GM19240 (cell line): ENCODE data around the gene G6PD.

ENCODE experiments used
- DNase-seq: peaks from one replicate; pipeline ENCODE4 v3.0.0; 2011; ENCODE audit warnings: low spot score; ENCODE audit not compliant: insufficient read length

Gene G6PD

DNA sequence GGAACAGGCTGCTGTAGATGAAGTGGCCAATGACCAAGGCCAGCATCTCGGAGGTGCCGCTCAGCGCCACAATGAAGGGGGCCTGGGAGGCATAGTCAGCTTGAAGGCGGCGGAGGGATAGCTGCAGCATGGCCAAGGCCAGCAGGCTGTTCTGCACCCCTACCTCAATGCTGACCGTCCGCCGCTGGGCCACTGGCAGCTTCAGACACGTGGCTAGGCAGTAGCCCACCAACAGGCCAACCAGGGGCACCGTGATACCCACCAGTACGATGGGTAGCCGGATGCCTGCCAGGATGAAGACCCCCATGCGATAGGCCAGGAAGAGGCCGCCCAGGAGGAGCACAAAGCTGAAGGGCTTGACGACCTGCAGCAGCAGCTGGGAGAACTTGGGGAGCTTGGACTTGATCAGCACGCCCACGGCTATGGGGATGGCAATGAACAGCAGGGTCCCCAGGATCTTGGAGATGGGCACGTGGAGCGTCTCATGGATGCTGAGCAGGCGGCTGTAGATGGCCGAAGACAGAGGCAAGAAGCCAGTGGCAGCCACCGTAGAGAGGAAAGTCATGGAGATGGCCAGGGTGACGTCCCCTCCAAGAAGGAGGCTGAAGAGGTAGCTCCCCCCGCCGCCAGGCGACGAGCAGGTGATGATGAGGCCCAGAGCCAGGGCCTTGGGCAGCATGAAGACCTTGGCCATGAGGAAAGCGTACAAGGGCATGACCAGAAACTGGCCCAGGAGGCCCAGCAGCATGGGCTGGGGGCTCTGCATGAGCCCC lies 58.9 kb downstream of the G6PD start:
- no peak for DNase-seq

DNA sequence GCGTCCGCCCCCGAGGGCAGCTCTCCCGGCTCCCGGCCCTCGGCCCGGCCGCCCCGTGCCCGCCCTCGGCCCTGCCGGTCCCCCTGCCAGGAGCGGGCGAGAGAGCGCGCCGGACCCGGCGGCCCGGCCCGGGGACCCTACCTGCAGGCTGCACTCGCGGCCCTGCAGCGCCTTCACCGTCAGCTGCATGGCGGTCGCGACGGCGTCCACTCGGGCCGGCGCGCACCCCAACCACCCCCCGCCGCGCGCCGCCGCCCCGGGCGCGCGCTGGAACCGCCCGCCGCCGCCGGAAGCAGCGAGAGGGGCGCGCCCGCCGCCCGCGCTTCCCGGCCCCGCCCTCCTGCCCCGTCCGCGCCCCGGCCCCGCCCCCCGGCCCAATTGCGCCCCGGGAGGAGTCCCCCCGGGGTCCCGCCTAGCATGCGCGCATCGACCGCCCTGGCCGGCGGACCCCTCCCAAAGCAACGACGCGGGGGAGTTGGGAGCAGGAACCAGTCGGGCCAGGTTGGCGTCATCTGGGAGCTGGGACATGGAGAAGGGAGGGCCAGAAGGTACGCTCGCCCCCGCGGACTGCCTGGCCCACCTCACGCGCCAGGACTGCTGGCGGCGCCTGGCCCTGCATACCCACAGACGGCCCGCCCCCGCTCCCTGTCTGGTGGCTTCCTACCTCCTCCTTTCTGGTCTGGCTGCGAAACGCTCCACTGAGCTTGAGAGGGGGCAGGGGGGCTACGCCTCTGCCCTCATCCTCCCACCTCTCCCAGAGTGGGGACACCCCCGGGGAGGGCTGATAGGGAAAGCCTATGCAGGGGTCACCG lies 60.0 kb downstream of the G6PD start, which contains the start of gene UBL4A:
Gene UBL4A, minus strand, starts transcription at position 220 of the 812 bp plus-strand sequence. Its CDS starts 31 bp downstream, at position 189.
- DNase-seq, result no peak

DNA sequence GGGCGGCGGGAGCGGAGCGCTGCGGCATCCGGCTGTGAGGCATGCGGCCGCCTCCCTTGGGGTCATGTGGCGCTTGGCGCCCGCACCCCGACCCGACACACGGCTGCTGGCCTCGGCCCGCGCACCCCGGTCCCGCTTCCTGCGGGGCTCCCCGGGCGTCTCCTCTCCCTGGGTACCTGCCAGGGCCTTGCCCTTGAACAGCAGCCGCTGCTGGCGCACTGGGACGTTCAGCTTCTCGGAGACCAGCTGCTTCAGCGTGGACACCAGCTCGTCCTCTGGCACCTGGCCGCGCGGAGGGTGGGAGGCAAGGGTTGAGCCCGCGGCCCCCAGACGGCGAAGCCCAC lies 60.6 kb downstream of the G6PD start:
- no peak for DNase-seq

DNA sequence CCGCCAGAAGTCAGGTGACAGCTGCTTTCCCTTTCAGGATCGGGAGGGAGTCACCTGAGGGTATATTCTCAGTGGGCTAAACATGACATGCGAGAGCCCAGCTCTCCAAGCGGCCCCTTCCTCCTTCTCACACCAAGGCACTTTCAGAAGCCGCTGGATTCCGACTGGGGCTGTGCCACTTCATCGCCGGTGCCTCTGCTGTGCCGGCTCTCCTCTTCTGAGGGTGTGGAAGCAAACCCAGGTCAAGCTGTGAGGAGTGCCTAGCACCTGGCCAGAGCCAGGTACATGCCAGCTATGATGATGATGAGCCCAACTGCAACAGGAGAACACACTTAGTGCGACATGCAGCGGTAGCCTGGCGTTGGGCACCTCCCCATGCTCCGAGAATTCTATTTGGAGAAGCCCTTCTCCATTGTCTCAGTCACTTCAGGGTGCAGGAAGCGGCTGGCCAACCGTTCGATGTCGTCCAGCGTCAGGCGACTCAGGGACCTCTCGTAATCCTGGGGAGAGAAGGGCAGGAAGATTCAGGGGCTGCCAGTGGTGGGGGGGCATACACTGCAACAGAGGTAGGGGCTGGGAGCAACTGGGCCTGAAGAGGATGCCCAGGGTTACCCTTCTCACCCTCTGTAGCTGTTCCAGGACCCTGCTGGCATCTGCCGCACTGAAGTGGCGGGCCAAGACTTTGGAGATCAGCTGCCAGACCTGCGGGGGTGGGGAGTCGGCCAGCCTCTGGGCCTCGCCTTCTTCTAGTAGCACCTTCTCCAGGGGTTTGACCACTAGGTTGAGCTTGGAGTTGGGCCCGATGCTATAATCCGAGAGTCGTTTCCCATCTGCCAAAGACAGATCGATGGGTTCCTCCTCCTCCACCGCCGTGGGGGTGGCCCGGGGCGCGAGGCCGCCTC lies 61.2 kb downstream of the G6PD start:
- DNase-seq, result no peak

DNA sequence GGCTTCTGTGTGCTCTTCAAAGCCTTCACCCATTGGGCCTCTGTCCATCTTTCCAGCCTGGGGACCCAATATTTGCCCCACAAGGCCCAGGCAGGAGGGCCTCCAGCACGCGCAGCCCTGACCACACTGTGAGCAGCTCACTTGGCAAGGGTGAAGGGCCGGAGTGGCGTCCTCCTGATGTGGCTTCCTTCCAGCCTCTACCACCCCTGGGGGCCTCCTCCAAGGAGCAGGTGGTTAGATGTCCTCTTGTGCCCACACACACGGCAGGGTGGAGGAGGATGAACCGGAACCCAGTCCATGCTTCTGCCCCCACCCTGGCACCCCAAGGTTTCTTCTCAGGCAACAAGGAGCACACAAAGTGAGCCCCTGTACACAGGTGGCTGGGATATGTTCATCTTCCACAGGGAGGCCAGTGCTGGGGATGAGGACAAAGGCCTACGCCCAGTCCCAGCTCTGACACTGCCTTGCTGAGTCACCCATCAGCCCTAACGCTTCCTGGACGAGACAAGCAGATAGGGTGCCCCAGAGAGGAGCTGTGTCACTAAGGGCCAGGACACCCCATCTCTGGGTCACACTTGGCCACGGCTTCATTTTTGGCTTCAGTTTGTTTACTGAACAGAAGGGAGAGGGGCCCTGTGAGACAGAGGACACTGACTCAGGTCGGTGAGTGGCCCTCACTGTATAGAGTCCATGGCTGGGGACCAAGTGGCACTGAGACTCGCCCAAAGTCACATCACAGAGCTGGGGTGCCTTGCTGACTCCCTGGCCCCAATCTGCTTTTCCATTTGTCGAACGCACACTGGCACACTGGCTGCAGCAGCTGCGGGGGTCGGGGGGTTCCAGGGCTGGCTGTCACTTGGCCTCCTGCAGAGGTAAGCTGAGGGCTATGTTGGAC lies 62.1 kb downstream of the G6PD start:
- no peak for DNase-seq

DNA sequence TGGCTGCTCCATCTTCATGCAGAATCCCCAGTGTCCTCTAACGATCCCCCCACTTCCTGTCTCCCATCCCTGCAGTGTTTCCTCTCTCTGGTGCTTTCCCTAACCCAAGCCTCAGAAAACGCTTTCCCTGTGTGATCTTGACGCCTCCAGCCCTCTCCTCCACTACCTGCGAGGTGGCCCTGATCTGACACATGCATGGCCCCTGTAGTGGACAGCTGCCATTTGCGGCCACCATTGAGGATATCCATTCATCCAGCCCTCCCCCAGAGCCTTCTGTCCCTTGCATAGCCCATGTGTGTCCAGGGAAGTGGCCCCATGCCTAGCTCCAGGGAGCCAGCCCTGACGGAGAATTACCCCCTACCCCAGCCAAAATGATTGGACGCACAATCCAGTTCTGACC lies 63.3 kb downstream of the G6PD start:
- DNase-seq, result no peak

DNA sequence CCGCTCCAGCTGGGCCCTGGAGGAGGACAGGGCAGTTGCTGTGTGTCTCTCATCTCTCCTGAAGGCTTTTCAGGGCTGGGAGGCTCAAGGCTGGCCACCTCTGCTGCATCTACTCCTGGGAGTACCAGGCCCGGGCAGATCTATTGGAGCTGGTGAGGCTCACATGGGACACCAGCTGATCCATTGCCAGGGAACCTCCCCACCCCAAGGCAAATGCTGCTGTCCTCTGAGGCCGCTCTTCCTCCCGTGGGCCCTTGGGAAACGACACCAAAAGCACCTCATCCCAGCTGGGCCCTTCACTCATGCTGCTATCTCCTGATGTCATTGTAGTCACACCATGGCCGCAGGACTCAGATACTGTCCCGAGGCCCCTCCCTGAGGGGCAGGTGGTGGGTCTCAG lies 63.9 kb downstream of the G6PD start:
- DNase-seq, result no peak

DNA sequence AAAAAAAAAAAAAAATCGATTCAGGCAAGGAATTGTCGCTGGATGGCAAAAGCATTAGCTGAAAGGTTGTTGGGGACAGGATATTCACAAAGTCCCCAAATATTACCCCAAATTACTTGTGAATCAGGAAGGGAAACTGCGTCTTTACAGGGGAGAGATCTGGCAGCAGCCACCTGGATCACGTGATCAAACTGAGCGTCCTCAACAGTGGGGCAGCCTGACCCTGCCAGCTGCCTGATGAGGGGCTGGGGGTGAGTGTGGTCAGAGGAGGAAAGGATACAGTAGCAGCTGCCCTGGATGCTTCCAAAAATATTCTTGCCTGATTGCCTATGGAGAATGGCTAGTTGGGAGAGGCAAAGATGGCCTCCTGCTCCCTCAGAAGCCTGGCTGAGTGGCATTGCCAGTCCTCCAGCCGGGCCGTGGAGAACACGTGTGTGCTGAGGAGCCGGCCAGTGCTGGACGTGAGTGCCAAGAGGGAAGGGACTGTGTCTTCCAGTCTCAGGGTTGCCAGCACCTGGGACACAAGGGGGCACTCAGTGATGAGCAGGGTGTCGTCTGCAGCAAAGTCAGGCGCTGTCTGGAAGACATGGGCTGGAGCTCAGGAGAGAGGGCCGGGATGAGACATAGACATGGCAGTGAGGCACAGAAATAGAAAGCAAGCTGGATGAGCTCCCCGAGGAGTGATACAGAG lies 64.6 kb downstream of the G6PD start:
- no peak for DNase-seq
